SK-MEL-5 (cell line): ENCODE results near the gene DGKZ. TPM values are rescaled to one million over a fixed set of nuclear protein-coding genes. Genes with fewer than 3 reads are reported as not detected.
A peak's percentile ranks its signal among the peaks of the same experiment; 100 is the strongest.
"Not testable (repeated sequence)": the region's sequence is repeated elsewhere in the genome, so short reads cannot be mapped to it uniquely, and the experiment has no call there.

Experiments
- DNase-seq: peaks from one replicate; pipeline ENCODE4 v3.0.0-alpha.2; 2016; ENCODE audit warnings: low read depth, low spot score
- in situ Hi-C: cut with HindIII; loops from 2 replicates; pipeline ENCODE4 v1.10.0; 2016; ENCODE audit warnings: low sequenced_read_pairs, high pct_unique_total_duplicates, low pct_unique_long_range_greater_than_20kb
- polyA plus RNA-seq, 2 experiments: library from polyadenylated mRNA; depleted of rRNA; stranded (reverse); fragments of >200 nt; gene quantifications; 2 replicates each; pipeline ENCODE4 v1.2.3, GENCODE V29; 2015
- total RNA-seq: library from RNA; depleted of rRNA; stranded (reverse); fragments of >200 nt; shearing (Covaris generic); gene quantifications from 2 replicates; pipeline ENCODE4 v1.2.3, GENCODE V29; 2014; rRNA removed

DGKZ gene, protein sequence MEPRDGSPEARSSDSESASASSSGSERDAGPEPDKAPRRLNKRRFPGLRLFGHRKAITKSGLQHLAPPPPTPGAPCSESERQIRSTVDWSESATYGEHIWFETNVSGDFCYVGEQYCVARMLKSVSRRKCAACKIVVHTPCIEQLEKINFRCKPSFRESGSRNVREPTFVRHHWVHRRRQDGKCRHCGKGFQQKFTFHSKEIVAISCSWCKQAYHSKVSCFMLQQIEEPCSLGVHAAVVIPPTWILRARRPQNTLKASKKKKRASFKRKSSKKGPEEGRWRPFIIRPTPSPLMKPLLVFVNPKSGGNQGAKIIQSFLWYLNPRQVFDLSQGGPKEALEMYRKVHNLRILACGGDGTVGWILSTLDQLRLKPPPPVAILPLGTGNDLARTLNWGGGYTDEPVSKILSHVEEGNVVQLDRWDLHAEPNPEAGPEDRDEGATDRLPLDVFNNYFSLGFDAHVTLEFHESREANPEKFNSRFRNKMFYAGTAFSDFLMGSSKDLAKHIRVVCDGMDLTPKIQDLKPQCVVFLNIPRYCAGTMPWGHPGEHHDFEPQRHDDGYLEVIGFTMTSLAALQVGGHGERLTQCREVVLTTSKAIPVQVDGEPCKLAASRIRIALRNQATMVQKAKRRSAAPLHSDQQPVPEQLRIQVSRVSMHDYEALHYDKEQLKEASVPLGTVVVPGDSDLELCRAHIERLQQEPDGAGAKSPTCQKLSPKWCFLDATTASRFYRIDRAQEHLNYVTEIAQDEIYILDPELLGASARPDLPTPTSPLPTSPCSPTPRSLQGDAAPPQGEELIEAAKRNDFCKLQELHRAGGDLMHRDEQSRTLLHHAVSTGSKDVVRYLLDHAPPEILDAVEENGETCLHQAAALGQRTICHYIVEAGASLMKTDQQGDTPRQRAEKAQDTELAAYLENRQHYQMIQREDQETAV
- total RNA-seq, result 23.0 and 27.6 TPM in 2 replicates
- 69.7 and 79.3 TPM in 2 replicates for polyA plus RNA-seq (2015; cell fraction: cytosol; rRNA removed)
- polyA plus RNA-seq (2015; cell fraction: nucleus; rRNA removed), result 137 and 152 TPM in 2 replicates

DNA sequence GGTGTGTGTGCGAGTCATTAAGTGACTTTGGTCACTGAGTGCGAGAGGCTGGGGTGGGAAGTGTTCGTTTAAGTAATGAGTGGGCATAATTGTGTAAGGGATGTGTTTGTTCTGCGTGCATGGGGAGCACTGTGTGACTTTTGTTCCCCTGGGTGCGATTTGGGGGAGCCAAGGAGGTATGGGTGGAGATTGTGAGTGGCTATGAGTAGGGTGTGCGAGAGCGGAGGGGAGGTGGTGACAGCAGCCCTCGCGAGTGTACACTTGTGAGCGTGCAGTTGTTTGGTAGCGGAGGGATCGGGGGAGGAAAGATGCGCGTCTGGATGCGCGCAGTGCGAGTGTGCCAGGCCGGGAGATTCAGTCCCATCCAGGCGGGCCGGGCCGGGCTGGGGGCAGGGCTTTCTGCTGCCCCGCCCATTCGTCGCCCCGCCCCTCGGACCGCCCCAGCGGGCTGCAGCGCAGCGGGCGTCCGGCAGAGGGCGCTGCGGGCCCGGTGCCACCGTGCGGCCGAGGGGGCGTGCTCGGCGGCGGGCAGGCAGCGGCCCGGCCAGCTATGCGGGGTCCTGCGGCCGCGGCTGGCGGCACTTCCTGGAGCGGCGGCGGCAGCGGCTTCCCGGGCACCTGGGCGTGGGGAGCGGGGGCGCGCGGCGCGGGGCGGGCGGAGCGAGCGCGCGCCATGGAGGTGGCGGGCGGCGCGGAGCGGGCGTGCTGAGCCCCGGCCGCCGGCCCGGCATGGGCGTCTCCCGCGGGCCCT, at the start of gene DGKZ:
Gene DGKZ (plus strand): TSS at position 578 of the 751 bp plus-strand sequence. CDS start 197 bp downstream, outside the sequence.
- in situ Hi-C loops, result no loop called here
- DNase-seq, result peak; percentile 79

DNA sequence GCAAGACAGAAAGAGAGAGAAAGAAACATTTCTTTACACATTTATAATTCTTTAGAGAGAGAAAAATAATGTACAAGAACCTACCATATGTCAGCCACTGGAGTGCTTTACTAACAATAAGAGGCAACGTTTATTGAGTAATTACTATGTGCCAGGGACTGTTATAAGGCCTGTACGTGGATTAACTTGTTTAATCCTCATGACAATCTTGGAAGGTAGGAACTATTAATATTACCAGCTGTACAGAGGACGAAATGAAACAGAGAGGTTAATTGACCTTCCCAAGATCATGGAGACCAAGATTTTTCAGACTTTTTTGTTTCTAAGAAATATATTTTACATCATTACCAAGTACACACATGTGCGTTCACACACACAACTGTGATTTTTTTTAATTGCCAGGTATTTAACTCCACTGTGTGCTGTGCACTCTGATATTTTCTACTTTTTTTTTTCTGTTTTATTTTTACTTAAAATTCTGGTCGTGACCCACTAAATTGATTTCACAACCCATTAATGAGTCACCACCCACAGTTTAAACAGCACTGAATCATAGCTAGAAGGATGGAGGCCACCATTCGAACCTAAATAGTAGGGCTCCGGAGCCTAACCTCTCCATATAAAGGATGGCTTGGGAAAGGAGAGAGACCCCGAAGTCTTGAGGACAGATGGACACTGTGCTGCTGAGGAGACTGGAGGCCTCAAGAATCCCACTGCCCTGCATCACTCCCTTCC, 48.4 kb upstream of the DGKZ start:
- DNase-seq, result no peak
- in situ Hi-C loops, result no loop called here

DNA sequence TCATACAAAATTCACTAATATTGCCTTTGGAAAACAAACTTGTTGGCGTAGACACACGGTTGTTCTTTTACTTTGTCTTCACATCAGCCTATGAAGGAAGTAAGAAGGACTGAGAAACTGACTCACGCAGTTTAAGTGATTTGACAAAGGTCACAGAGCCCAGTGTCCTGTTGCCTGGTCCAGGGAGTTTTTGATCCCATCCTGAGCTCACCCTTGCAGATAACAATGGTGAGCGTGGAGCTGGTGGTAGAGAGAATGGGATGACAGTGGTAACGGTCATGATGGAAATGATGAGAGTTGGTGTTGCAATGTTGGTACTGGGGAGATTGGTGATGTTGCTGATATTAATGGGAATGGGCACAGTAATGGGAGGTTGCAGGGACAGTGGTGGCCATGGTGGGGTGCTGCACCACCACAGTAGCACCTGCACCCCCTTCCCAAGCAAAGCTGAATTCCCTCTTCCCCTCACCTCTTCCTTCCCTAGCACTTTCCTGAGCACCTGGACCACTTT, 47.8 kb upstream of the DGKZ start:
- no peak for DNase-seq
- in situ Hi-C loops, result no loop called here

DNA sequence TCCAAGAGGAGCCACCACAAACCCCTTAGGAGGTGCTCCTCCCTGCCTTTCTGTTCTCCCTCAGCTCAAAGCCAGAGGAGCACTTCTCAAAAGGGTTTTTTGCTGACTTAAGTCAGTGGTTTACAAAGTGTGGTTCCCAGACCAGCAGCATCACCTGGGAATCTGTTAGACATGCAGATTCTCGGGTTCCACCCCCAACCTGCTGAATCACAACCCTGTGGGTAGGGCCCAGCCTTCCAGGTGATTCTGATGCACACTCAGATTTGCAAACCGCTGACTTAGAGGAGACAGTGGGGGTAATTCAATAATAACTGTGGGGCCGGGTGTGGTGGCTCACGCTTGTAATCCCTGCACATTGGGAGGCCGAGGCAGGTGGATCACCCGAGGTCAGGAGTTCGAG, 47.0 kb upstream of the DGKZ start:
- in situ Hi-C loops, result no loop called here
- no peak for DNase-seq

DNA sequence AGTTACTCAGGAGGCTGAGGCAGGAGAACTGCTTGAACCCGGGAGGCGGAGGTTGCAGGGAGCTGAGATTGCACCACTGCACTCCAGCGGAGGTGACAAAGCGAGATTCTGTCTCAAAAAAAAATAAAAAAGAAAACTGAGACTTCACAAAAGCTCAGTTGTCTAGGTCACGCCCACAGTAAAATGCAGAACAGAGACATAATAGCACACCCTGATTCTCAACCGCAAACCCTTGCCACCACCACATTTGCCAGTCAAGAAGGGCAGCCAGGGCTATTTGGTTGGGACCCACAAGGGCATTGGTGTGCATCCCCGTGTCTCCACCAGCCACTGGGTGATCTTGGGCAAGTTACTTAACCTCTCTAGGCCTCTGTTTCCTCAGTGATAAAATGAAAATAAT, 44.4 kb upstream of the DGKZ start:
- in situ Hi-C loops, result no loop called here
- no peak for DNase-seq

DNA sequence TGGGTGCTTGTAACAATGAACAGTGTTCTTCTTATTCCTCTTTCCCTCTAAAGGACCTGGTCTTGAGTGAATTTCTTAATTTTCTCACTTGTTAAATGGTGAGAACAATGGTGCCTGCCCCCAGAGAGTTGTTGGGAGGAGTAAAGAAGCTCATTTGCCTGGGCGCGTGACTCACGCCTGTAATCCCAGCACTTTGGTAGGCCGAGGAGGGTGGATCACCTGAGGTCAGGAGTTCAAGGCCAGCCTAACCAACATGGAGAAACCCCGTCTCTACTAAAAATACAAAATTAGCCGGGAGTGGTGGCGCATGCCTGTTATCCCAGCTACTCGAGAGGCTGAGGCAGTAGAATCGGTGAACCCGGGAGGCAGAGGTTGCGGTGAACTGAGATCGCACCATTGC, 43.2 kb upstream of the DGKZ start:
- in situ Hi-C loops, DNase-seq: not testable (repeated sequence)

DNA sequence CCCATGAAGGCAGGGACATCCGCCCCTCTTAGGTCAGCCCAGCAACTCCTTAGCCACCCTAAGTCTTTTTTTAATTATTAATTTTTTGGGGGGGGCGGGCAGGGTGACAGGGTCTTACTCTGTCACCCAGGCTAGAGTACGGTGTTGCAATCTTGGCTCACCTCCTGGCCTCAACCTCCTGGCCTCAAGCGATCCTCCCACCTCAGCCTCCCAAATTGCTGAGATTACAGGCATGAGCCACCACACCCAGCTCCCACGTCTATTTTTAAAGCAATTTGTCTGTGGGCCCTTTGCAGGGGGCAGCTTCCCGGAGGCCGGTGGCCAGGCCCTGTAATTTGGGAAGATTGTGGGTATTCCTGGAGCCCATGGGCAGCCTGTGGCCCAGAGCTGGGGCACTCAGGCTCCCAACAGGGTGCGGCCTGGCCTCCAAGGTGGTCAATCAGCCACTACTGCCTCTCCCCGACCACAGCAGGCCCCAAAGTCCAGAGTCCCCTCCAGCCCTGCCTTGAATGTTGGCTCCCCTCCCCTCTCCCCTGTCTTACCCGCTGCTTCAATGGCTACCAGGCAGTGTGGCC, 42.6 kb upstream of the DGKZ start:
- no peak for DNase-seq
- in situ Hi-C loops, result no loop called here

DNA sequence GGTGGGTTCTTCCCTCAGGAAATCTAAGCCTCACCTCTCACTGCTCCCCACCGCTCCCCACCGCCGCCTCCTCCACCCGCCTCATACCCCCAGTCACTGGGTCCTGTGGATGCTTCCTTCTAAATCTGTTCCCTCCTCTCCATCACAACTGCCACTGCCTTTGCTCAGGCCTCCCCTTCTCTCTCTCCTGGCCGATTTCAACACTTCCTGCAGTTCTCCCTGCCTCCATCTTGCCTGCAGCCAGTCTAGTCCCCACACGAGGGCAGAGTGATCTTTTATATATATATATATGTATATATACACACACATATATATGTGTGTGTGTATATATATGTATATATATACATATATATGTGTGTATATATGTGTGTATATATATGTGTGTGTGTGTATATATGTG, 42.0 kb upstream of the DGKZ start:
- peak; percentile 41 for DNase-seq
- in situ Hi-C loops, result no loop called here

DNA sequence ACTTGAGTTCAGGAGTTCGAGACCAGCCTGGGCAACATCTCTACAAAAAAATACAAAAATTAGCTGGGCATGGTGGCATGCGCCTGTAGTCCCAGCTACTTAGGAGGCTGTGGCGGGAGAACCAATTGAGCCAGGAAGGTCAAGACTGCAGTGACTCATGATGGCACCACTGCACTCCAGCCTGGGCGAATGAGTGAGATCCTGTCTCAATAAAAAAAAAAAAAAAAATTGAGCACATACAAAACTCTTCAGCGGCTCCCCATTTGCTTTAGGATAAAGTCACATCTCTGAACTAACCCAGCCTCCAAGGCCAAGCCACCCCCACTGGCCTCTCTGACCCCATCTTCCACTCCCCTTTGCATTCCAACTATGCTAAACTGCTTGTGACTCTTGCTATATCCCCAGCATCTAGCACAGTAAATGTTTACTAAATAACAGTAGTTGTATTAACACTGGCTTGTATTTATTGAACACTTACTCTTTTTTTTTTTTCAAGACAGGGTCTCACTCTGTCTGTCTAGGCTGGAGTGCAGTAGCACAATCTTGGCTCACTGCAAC, 40.9 kb upstream of the DGKZ start:
- no peak for DNase-seq
- in situ Hi-C loops, result no loop called here

DNA sequence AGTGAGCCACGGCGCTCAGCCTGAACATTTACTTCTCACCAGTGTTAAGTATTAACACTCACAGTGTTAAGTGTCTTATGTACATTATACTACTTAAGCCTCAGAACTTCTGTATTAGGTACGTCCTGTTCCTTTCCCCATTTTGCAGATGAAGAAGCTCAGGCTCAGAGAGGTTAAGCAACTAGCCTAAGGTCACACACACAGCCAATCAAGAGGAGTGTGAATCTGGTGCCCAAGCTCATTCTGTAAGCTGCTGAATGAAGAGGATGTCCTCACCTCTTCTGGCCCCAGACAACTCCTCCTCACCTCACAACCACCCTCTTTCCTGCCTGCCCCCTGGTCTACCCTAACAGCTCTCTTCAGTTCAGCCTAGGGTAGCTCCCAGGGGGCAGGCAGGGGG, 39.9 kb upstream of the DGKZ start:
- in situ Hi-C loops, result no loop called here
- DNase-seq, result no peak

DNA sequence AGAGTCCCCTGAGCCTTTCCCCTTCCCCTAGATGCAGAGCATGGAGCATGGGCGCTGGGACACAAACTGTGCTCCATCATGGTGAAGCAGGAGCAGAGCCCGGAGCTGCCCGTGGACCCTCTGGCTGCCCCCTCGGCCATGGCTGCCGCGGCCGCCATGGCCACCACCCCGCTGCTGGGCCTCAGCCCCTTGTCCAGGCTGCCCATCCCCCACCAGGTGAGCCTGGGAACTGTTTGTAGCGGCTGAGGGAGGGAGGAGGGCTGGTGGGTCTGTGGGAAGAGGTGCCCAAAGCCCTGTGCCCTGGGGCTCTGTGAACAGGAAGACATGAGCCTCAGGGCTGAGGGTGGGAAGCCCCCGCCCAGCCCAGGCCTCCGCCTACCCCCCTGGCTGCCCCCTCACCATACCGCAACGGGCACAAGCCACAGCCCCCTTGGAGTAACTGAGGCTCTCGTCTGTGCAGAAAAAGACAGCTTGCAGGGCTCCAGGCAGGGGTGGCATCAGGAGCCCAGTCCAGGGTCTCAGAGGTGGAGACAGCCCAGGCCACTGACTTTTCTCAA, 39.4 kb upstream of the DGKZ start:
- DNase-seq, result no peak
- in situ Hi-C loops, result no loop called here

DNA sequence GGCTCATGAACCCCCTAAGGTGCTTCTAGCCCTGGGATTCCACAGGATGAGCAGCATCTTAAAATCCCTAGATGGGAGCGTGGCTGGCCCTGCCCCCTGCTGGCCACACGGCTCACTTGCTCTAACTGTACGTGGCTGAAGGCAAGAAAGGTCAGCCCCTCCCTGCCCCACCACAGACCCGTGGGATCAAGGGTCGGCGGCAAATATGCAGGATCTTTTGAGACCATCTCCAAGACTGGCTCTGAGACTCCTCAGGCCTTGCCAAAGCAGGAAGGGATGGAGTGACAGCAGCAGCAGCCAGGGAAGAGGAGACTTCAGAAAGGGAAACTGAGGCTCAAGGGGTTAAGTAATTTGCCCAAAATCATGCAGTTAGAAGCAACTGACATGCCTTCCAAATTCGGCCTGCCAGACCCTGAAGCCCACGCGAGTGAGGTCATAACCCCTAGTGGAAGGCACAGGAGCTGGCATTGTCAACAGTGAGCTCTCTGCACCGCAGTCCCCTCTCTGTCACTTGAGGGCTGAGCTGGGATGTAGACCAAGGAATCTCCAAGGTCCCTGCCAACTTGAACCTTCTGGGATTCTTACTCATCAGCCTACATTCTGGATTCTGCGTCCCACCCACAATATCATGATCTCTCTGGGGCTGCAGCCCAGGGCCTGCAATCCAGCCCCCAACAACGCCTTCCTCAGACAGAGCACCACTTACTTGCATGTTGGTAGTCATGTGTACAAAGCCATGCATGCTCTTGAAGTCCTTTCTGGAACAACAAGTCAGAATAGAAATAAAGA, 38.4 kb upstream of the DGKZ start:
- in situ Hi-C loops, result no loop called here
- peak; percentile 72 for DNase-seq

DNA sequence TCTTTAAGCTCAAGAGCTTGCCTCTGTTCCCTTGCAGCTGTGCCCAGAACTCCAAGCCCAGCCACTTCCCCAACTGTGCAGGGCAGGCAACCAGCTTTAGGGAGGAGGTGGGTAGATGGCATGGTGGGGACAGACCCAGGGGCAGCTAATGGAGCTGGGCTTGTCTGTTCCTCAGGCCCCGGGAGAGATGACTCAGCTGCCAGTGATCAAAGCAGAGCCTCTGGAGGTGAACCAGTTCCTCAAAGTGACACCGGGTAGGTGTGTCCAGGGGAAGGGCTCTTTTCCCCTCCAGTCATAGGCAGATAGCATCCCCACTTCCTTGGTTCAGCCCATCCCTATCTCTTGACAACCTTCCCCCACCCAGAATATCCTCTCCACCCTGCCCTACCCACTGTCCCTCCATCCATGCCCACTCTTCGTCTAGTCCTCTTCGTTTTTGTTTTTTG, 37.4 kb upstream of the DGKZ start:
- DNase-seq, result no peak
- in situ Hi-C loops, result no loop called here

DNA sequence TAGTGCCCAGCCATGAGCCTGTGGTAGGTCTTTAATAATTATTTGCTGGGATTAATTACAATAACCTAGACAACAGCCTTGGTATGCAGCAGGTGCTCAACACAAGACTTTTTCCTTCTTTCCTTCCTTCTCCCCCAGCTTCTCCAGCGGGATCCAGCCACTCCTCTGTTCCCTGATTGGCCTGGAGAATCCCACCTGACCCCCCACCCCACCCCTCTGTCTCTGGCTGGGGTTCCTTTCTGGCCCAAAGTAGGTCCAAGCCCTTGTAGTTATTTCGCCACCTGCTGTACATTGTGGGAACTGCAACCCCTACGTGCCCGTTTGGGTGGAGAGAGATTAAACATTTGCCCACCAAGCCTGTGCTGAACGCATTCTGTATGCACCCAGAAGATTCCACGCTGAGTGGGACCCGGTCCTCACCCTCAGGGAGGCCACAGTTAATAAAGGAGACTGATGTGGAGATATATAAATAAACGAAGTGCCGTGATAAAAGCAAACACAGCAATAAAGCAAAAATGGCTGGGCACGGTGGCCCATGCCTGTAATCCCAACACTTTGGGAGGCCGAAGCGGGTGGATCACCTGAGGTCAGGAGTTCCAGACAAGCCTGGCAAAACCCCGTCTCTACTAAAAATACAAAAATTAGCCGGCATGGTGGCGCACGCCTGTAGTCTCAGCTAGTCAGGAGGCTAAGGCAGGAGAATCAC, 32.1 kb upstream of the DGKZ start:
- DNase-seq, result peak; percentile 90
- in situ Hi-C loops, result no loop called here
